GM12878 (cell line): ENCODE data around the gene ZER1. TPM values are rescaled to one million over a fixed set of nuclear protein-coding genes. Genes with fewer than 3 reads are reported as not detected.

Experiments
- ATAC-seq: fragments of 200-7000 bp; cut with Tn5 transposase; 3 replicates; pipeline ENCODE4 v1.9.1; 2020; ENCODE audit warnings: mild to moderate bottlenecking, moderate library complexity
- BruUV-seq: library from RNA; stranded (reverse); fragments of 400-500 nt; replicated peaks from 2 replicates; lab custom pipeline; 2021; lab: Mats Ljungman, UMichigan
- CTCF ChIA-PET: fragments of 300-600 bp; sonication (Branson Sonifier 250); formaldehyde crosslinking; extraction: SDS; loops from one replicate; lab custom pipeline; 2021; ENCODE audit warnings: inconsistent platforms; lab: Yijun Ruan, JAX
- POLR2A ChIA-PET: fragments of 350-600 bp; formaldehyde crosslinking; extraction: SDS; loops from one replicate; lab custom pipeline; 2021; ENCODE audit warnings: inconsistent platforms; lab: Charles Lee
- RAD21 ChIA-PET: fragments of 300-600 bp; sonication (Branson Sonifier 250); formaldehyde crosslinking; loops from one replicate; lab custom pipeline; 2023; ENCODE audit warnings: antibody characterized with exemption; ENCODE audit not compliant: unreplicated experiment; lab: Charles Lee
- SMC1A ChIA-PET: fragments of 300-600 bp; sonication (Branson Sonifier 250); formaldehyde crosslinking; loops from one replicate; lab custom pipeline; 2023; ENCODE audit not compliant: unreplicated experiment, uncharacterized antibody; lab: Charles Lee
- DNase-seq: peaks from one replicate; pipeline ENCODE4 v3.0.0-alpha.2; 2011; ENCODE audit warnings: low read depth, low spot score
- FAIRE-seq: peaks from 3 replicates; lab custom pipeline; 2011; peaks lifted over from hg19 to GRCh38; lab: Jason Lieb, UNC
- H2AFZ ChIP-seq: 2 replicates; pipeline ENCODE4 v1.6.0; 2011; ENCODE audit warnings: low read depth, low read length, control low read depth; ENCODE audit not compliant: control insufficient read depth
- H3K27ac ChIP-seq: 2 replicates; pipeline ENCODE4 v1.5.1; 2011; ENCODE audit warnings: control low read depth; ENCODE audit not compliant: control insufficient read depth, insufficient read depth
- H3K27me3 ChIP-seq, 2 experiments: replicated peaks in 1 of 2; 2 replicates each; pipeline versions ENCODE4 v1.6.0 to v1.6.1; 2011; ENCODE audit warnings: low read length in 1 of 2; ENCODE audit not compliant: control insufficient read depth in 2 of 2, insufficient read depth in 2 of 2
- H3K36me3 ChIP-seq, 2 experiments: 2 replicates each; pipeline ENCODE4 v1.5.1; 2011; ENCODE audit warnings: low read length in 1 of 2; ENCODE audit not compliant: control insufficient read depth in 2 of 2, insufficient read depth in 2 of 2
- H3K4me1 ChIP-seq: 2 replicates; pipeline ENCODE4 v1.6.1; 2011; ENCODE audit warnings: mild to moderate bottlenecking, low read length, moderate library complexity, mixed read lengths; ENCODE audit not compliant: control insufficient read depth, insufficient read depth
- H3K4me2 ChIP-seq: 2 replicates; pipeline ENCODE4 v1.6.0; 2011; ENCODE audit warnings: control low read depth; ENCODE audit not compliant: control insufficient read depth, insufficient read depth
- H3K4me3 ChIP-seq: fragments of 200-600 bp; sonication (generic); 2 replicates; pipeline ENCODE4 v1.5.1; 2016
- H3K79me2 ChIP-seq: 2 replicates; pipeline ENCODE4 v1.6.0; 2011; ENCODE audit warnings: low read length; ENCODE audit not compliant: control insufficient read depth, insufficient read depth
- H3K9ac ChIP-seq: 2 replicates; pipeline ENCODE4 v1.8.0; 2011; ENCODE audit warnings: low read length, control low read depth, mixed read lengths; ENCODE audit not compliant: control insufficient read depth, insufficient read depth
- H3K9me3 ChIP-seq: replicated peaks from 3 replicates; pipeline ENCODE4 v1.5.1; 2011; ENCODE audit warnings: mild to moderate bottlenecking, low read length; ENCODE audit not compliant: control insufficient read depth, insufficient read depth
- H4K20me1 ChIP-seq: 2 replicates; pipeline ENCODE4 v1.6.0; 2011; ENCODE audit not compliant: control insufficient read depth, insufficient read depth
- BACH1 ChIP-seq: fragments of 450-650 bp; IDR thresholded peaks from 2 replicates; pipeline ENCODE4 v1.6.1; 2017; ENCODE audit warnings: mild to moderate bottlenecking, borderline replicate concordance
- BRCA1 ChIP-seq: IDR thresholded peaks from 2 replicates; pipeline ENCODE4 v1.6.1; 2011; ENCODE audit warnings: low read depth, low read length, improper control_type of control experiment
- DPF2 ChIP-seq: fragments of 450-650 bp; IDR thresholded peaks from 2 replicates; pipeline ENCODE4 v1.6.1; 2017; ENCODE audit warnings: mild to moderate bottlenecking
- EP300 ChIP-seq, 2 experiments: fragments of 150-350 bp in 1 of 2; IDR thresholded peaks; 2 replicates each; pipeline ENCODE4 v1.6.1; 2011 to 2012; ENCODE audit warnings: low read depth in 2 of 2, low read length in 2 of 2, borderline replicate concordance in 1 of 2, improper control_type of control experiment in 1 of 2, inconsistent platforms in 1 of 2; ENCODE audit not compliant: control insufficient read depth in 1 of 2
- MAX ChIP-seq: IDR thresholded peaks from 2 replicates; pipeline ENCODE4 v1.6.1; 2012; ENCODE audit warnings: low read depth, low read length, improper control_type of control experiment
- MLLT1 ChIP-seq: fragments of 450-650 bp; IDR thresholded peaks from 2 replicates; pipeline ENCODE4 v1.6.1; 2016; ENCODE audit warnings: mild to moderate bottlenecking
- NR2F1 ChIP-seq: fragments of 450-650 bp; conservative IDR thresholded peaks from 2 replicates; pipeline ENCODE4 v1.6.1; 2017; ENCODE audit warnings: mild to moderate bottlenecking
- POLR2A ChIP-seq: IDR thresholded peaks from 2 replicates; pipeline ENCODE4 v1.6.1; 2011; ENCODE audit warnings: low read depth, mild to moderate bottlenecking, low read length
- POU2F2 ChIP-seq: IDR thresholded peaks from 3 replicates; pipeline ENCODE4 v1.6.1; 2011; ENCODE audit warnings: low read depth, mild to moderate bottlenecking, low read length, borderline replicate concordance
- RELB ChIP-seq: fragments of 450-650 bp; IDR thresholded peaks from 2 replicates; pipeline ENCODE4 v1.6.1; 2017; ENCODE audit warnings: low read depth, mild to moderate bottlenecking, moderate library complexity
- RUNX3 ChIP-seq: IDR thresholded peaks from 2 replicates; pipeline ENCODE4 v1.6.1; 2012; ENCODE audit warnings: low read length, inconsistent platforms
- SKIL ChIP-seq: fragments of 450-650 bp; IDR thresholded peaks from 2 replicates; pipeline ENCODE4 v1.6.1; 2017; ENCODE audit warnings: mild to moderate bottlenecking, low read depth, inconsistent platforms; ENCODE audit not compliant: poor library complexity, severe bottlenecking
- SUPT20H ChIP-seq: IDR thresholded peaks from 2 replicates; pipeline ENCODE4 v1.6.1; 2011; ENCODE audit warnings: low read depth, mild to moderate bottlenecking, low read length, moderate library complexity, borderline replicate concordance; ENCODE audit not compliant: control insufficient read depth
- SUZ12 ChIP-seq: fragments of 200-600 bp; sonication (generic); IDR thresholded peaks from one replicate; pipeline ENCODE4 v1.6.1; 2018; ENCODE audit warnings: antibody characterized with exemption, mild to moderate bottlenecking; ENCODE audit not compliant: unreplicated experiment
- TAF1 ChIP-seq: IDR thresholded peaks from 2 replicates; pipeline ENCODE4 v1.6.1; 2011; ENCODE audit warnings: mild to moderate bottlenecking, low read depth, low read length, borderline replicate concordance
- TCF12 ChIP-seq: IDR thresholded peaks from 2 replicates; pipeline ENCODE4 v1.6.1; 2011; ENCODE audit warnings: low read depth, mild to moderate bottlenecking, low read length
- TCF3 ChIP-seq: IDR thresholded peaks from 2 replicates; pipeline ENCODE4 v1.6.1; 2012; ENCODE audit warnings: low read depth, mild to moderate bottlenecking, low read length, borderline replicate concordance; ENCODE audit not compliant: insufficient read depth
- WGBS: methylation state at CpG from one replicate; pipeline ENCODE4 v1.1.6; 2016; ENCODE audit warnings: low lambda C conversion rate; ENCODE audit not compliant: insufficient replicate concordance, insufficient coverage; ENCODE audit errors: missing lambda C conversion rate; 5-methylcytosine and 5-hydroxymethylcytosine counted together
- in situ Hi-C: fragments of 300-500 bp; cut with MboI; formaldehyde crosslinking; loops from 9 replicates; pipeline ENCODE4 v1.14.3; 2018; ENCODE audit warnings: mixed read lengths
- intact Hi-C: fragments of 100-400 bp; cut with micrococcal nuclease; formaldehyde crosslinking; loops from one replicate; pipeline ENCODE4 v1.14.2; 2022; ENCODE audit not compliant: unreplicated experiment
- polyA plus RNA-seq, 11 experiments: library from polyadenylated mRNA; depleted of rRNA in 4 of 11; unstranded in 6 of 11; stranded (reverse) in 5 of 11; fragments of >200 nt; fragmentation: Nextera tagmentation in 4 of 11; fragmentation: Illumina TruSeq in 1 of 11; extraction: Ambion mirVana in 4 of 11; extraction: Trizol in 1 of 11; gene quantifications; 1 replicate in 1 of 11; 2 replicates in 10 of 11; pipeline versions ENCODE4 v1.2.1 to v1.2.3, GENCODE V29; 2011 to 2016; ENCODE audit warnings: inconsistent platforms in 2 of 11, missing spikeins in 2 of 11, low read depth in 1 of 11
- total RNA-seq, 4 experiments: library from RNA; depleted of rRNA in 3 of 4; stranded (reverse); fragments of >200 nt in 3 of 4; fragmentation: Illumina TruSeq in 1 of 4; extraction: Trizol in 1 of 4; gene quantifications; 2 replicates each; pipeline versions ENCODE4 v1.2.1 to v1.2.3, GENCODE V29; 2013 to 2021

Gene ZER1
- total and polyA plus RNA-seq, 10 of the 15 experiments (the other 5 are each of a cell fraction or from before 2014, with no cell fraction given): 0.32 to 16.9 (median 7.9) TPM

GRCh38 chr9:128683340-128684064 lies 88.2 kb downstream of the ZER1 start:
- Histone ChIP-seq H3K79me2 (peaks cover 70% of the 10 kb centered on the region), H3K4me1 (peaks cover 13% of the 10 kb centered on the region; the same call in 1 of the 2 replicates), H3K4me2 (peak overlapping the region; percentile 93), H2AFZ (peak overlapping the region; percentile 2; the same call in 1 of the 2 replicates), H3K36me3 (0 out of 4 replicates have a peak, but pooled peaks cover 0 to 4% of the 10 kb centered on the region in 2 experiments), H3K27ac (peak overlapping the region; percentile 96), H3K9ac (peak overlapping the region; percentile 96), H3K27me3 (no peaks in the 10 kb centered on the region), H3K9me3 (no peaks in the 10 kb centered on the region), H4K20me1 (no peaks in the 10 kb centered on the region), H3K4me3 (peak overlapping the region; percentile 95)
- in situ Hi-C loops (no loop called here), intact Hi-C loops (loop anchor here (2.0 to 10.0 kb wide), 2 partner anchors 41 to 129 kb away; partner anchors contain the start of gene SPTAN1)
- FAIRE-seq: no peak
- ChIA-PET RAD21 (interaction anchor here (0.7 to 1.7 kb wide), 8 partner anchors 10 to 131 kb away, joined by 3 to 6 read pairs (median 4); partner anchors contain the start of genes SPTAN1 and ZDHHC12), POLR2A (interaction anchor here (0.9 to 2.8 kb wide), 17 partner anchors 7 to 178 kb away, joined by 3 to 33 read pairs (median 5); partner anchors contain the start of gene GLE1), CTCF (interaction anchor here (0.6 to 1.2 kb wide), 6 partner anchors 11 to 726 kb away, joined by 3 to 4 read pairs (median 3); no protein-coding TSS in a partner anchor), SMC1A (interaction anchor here (0.9 to 3.0 kb wide), 9 partner anchors 8 to 146 kb away, joined by 3 to 12 read pairs (median 5); partner anchors contain the start of gene SPOUT1)
- ATAC-seq: peak; percentile 78
- DNase-seq: no peak
- no TSS peak for BruUV-seq
- under 1% methylated on average over 18 of the region's 21 CpGs for WGBS
- TF ChIP-seq MAX (peak; percentile 67), RELB (0 out of 2 replicates have a peak, but pooled peaks have one; percentile 12), SUZ12 (no peak), BACH1 (0 out of 2 replicates have a peak, but pooled peaks have one; percentile 22), TCF12 (0 out of 2 replicates have a peak, but pooled peaks have one; percentile 25), EP300 (IDR thresholded peaks at IDR 0.05; ENCODE audit: borderline replicate concordance in 1 of 2, control insufficient read depth in 1 of 2, low read depth in 2 of 2, low read length in 2 of 2) (no peak), SKIL (peak; percentile 12), BRCA1 (no peak), RUNX3 (no peak), DPF2 (peak; percentile 23; the same call in 1 of the 2 replicates), TCF3 (no peak), POLR2A (peak; percentile 16; the same call in 1 of the 2 replicates), POU2F2 (peak; percentile 45; the same call in 1 of the 3 replicates), NR2F1 (0 out of 2 replicates have a peak, but pooled peaks have one; percentile 9), SUPT20H (no peak), TAF1 (peak; percentile 80), MLLT1 (no peak)
